Measurements from ENCODE around the gene DCANP1. TPM values are rescaled to one million over a fixed set of nuclear protein-coding genes. Genes with fewer than 3 reads are reported as not detected.

The DCANP1 gene
- total and polyA plus RNA-seq, 9 of the 15 experiments (the other 6 are each of a cell fraction or from before 2014, with no cell fraction given) = not detected

GRCh38 chr5:135433681-135434426 lies 13.3 kb downstream of the DCANP1 start (continued):
- TF ChIP-seq ZBTB40 (IDR thresholded peaks at IDR 0.05) (peak; percentile 65), ZBTB40 (CRISPR knock-in tag; IDR thresholded peaks at IDR 0.05) (no peak), ZBTB17 (CRISPR knock-in tag; IDR thresholded peaks at IDR 0.05) (0 out of 2 replicates have a peak, but pooled peaks have one; percentile 61), ZNF584 (CRISPR knock-in tag; IDR thresholded peaks at IDR 0.05; ENCODE audit: low read depth) (0 out of 2 replicates have a peak, but pooled peaks have one; percentile 36), TFAP4 (CRISPR knock-in tag; IDR thresholded peaks at IDR 0.05; ENCODE audit: borderline replicate concordance) (peak; percentile 21; the same call in 1 of the 2 replicates), CEBPB (tag; IDR thresholded peaks at IDR 0.05) (peak; percentile 31; the same call in 1 of the 2 replicates), ELF4 (CRISPR knock-in tag; IDR thresholded peaks at IDR 0.05) (0 out of 2 replicates have a peak, but pooled peaks have one; percentile 52), SMAD4 (CRISPR knock-in tag; conservative IDR thresholded peaks at IDR 0.05) (0 out of 2 replicates have a peak, but pooled peaks have one; percentile 27), ZNF197 (CRISPR knock-in tag; IDR thresholded peaks at IDR 0.05; ENCODE audit: low read depth) (no peak), ZBTB26 (CRISPR knock-in tag; IDR thresholded peaks at IDR 0.05) (no peak)
